T-helper 22 cell (primary cell): ENCODE results near the gene TRIM8.

Experiments used
- DNase-seq: peaks from one replicate; pipeline ENCODE4 v3.0.0-alpha.2; 2020; ENCODE audit warnings: low read depth

TRIM8 gene

DNA sequence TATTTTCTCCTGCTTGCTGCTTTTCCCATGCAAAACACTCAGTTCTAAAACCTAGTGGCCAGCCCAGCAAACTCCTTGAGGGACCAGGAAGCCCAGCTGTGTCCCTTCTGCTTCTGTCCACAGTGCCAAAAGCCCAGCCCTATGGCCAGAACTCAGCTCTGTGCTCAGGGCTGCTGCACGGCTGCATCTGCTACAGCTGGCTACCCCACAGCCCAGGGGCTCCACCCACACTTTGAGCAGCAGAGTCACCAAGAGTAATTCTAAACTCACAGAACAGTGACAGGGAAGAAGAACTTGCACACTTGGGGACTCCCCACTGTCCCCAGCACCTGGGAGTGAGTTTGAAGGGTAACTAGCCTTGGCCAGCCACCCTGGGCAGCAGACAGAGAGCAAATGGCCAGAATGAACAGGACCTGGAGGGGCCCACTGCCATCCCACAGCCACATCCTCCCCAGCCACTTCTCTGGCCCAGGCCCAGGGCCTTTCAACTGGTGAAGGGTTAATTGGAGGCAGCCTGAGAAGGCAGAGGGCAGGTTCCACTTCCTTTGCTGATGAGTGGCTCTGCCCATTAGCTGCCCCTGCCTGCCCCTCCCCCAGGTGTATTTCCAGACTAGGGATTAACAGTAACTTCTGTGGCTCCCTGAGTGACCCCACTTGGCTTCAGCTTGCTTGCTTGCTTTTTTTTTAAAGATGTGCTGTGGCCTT, 28.1 kb upstream of the TRIM8 start:
- no peak for DNase-seq

DNA sequence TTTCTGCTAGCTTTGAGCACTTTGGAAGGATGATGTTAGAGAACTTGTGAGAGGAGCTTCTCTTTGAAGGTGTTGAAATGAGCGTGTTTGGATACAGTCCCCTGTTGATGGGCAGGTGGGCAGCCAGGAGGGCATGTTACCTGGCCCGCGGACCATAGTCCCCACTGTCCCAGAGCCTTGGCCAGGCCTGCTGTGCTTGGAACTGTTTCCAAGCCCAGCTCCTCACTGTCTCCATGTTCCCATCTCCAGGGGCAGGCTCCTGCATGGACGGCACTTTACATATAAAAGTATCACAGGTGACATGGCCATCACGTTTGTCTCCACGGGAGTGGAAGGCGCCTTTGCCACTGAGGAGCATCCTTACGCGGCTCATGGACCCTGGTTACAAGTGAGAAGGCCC, 27.2 kb upstream of the TRIM8 start:
- DNase-seq: no peak

DNA sequence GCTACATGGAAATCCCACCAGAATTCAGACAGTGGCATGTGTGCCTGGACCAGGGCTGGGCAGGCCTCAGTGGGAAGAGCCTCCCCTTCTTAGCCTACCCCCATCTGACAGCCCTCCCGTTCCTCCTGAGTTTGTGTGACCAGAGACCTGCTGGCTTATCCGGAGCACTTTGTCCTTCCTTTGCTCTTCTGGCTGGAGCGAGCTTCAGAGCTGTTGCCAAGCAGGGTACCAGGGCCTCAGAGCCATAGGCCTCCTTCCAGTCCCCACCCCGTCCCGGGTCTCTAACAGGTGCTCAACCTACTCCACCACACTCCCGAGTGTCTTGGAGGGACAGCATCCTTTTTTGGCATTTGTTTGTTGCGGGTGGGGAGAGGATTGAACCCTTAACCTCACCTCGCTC, 26.5 kb upstream of the TRIM8 start:
- no peak for DNase-seq

DNA sequence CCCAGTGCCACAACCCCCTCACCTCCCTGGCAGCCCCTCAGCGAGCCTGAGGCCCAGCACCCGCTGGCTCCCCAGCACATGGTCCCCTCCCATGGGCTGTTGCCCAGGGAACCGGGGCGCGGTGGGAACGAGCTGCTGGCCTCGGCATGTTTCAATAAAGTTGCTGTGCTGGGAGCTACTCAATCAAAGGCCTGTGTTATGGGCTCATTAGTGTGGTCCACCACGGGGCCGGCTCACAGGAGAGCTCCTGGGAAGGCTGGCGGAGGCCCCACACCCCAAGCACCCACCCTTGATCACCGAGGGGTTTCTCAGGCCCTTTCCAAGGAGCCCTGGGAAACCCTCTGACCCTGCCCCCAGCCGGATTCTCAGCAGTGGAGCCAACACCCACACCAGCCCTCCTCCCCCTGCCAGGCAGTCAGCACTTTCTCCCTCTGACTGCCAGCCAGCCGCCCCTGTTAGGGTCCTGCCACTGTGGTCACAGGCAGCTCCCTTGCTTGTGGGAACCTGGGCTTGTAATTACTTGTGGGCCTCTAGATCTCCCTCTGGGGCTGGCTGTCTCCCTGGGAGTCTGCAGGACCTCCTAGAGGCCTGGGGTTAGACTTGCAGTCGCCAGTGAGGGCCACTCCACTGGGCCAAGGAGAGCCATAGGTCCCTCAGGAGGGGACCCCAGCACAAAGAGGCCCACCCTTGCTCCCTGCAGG, 24.8 kb upstream of the TRIM8 start:
- no peak for DNase-seq

DNA sequence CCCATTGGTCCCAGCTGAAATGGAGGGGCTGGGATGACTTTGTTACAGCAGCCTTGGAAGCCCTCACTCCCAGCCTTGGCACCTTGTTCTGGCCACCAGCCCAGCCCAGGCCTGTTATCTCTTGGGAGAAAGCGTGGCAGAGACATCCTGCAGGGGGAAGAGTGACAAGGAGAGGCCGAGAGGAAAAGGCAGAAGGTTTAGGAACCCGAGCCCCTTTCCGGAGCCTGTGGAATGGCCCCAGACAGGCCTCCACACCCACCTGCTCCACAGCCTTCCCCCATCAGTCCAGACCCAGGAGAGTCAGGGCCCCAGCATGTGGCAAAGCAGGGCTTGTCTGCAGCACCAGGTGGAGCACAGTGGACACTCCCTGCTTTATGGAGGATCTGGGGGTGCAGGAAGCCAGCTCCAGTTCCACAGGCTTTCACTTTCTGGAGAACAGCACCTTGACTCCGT, 24.1 kb upstream of the TRIM8 start:
- DNase-seq: no peak

DNA sequence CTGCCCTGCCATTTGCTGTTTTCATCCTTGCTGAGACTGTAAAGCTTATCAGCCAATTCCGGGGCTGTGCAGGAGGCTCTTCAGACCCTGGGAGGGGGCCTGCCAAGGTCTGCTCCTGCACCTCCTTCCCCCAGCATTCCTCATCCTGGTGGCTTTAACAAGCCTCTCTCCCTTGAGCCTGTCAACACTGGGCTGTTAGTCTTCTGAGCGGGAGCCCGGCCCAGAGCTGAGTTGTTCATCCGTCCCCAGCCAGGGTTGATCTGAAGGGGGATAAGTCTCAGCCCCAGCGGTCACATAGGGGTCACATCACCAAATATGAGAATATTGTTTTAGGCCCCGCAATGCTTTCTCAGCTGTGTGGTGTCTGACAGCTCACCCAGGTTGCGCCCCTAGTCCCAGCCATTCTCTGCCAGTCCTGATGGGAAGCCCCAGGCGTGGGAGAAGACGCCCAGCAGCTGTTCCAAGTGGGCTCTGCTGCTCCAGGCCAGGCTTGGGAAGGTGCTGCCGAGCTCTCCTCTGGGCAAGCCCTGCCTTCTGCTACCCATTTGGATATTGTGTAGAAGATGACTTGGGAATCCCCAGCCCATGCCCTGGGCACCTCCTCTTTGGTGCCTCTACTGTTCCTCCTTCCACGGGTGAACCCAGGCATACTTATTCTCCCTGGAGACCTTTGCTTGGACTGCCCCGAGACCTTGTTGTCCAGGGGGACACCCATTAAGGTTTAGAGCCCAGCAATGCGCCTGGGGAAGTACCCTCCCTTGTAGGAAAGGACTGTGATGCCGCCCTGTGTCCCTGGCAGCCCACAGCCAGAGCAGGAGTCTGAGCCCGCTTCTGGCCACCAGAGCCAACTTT, 23.5 kb upstream of the TRIM8 start:
- DNase-seq: no peak

DNA sequence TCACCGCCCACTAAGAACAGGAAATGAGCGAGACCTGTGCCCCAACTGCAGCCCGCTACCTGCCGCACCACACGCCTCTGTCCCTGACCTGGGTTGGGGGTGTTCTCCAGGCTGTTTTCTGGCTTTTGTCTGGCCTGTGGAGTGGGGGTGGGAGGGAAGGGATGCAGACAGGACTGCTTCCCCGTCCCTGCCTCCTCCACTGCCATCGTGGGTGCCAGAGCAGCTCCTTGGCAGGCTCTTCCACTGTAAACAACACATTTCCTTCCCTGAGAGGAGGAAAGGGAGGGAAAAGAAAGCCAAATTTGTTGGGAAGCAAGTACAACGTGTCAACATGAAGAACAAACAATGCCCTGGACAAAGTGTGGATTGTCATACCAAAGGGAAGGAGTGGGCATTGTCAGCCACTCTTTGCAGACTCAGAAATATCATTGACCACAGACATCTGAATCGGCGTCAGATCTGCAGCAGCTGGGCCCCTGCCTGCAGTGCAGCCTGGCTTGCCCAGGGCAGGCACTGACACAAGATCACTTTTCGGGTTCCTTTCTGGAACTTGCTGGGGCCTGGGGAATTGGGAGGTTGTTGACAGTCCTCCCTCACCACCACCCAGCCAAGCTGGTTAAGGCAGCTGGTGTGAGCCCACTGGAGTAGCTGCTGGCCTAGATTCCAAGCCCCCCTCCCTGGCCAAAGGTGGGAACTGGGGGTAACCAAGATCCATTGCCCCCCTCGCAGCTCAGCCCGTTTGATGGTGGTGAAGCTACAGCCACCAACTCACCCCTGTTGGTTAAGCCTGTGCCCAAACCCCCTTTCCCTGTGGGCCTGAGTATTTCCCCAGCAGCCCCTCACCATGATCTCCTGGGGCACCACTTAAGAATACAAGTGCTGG, 22.6 kb upstream of the TRIM8 start:
- no peak for DNase-seq

DNA sequence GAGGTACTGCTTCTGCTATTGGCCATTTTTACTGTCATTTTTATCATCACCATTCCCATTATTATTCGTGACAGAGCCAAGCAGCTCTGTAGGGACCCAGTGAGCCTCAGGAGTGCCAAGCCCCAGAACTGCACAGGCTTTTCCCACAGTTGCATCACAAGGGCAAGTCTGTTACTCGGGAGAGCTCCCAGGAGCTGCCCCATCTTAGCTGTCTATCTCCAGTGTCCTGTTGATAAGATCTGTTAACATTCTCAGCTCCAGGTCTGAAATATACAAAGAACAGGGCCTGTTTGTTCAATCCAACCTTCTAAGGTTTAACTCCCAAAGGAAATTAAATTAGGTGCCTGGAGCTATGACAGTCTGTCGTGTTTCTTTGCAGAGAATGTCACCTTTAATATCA, 20.2 kb upstream of the TRIM8 start:
- DNase-seq: no peak

DNA sequence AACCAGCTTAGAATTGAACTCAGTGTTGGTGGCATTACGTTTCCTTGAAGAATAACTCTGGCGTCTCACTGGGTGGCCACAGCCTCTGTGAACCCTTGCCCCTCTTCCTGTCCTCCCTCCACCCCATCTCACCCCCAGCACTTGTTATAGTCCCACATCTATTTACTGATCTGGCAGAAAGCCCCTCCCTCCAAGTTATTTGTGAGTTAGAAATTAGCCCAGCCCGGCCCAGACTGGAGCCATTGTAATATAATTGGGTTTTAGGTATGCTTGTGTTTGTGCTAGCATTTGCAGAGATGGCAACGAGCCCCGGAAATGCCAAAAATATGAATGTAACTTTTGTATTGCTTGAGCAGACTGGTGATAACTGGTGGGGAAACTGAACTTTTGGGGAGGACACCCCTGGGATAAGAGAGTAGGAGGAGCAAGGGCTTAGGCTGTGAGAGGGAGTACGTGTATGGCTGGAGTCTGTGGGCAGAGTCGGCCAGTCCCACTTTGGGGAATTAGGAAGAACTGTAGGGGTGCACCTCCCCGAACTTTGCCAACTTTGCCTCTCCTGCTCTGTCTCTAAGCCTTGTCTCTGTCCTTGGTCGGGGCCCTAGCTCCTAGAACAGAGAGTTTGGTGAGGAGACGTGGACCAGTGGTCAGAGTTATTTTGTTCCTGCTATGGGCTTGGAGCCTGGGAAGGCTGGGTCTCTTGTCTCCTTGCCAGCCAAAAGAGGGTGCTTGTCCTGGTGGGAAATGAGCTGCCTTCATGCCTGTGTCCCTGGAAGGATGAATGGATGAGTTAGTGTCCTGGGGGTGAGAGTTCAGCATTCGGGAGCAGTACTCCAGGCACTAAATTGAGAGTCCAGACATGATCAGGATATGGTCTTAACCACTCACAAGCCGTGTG, 19.3 kb upstream of the TRIM8 start:
- DNase-seq: no peak

DNA sequence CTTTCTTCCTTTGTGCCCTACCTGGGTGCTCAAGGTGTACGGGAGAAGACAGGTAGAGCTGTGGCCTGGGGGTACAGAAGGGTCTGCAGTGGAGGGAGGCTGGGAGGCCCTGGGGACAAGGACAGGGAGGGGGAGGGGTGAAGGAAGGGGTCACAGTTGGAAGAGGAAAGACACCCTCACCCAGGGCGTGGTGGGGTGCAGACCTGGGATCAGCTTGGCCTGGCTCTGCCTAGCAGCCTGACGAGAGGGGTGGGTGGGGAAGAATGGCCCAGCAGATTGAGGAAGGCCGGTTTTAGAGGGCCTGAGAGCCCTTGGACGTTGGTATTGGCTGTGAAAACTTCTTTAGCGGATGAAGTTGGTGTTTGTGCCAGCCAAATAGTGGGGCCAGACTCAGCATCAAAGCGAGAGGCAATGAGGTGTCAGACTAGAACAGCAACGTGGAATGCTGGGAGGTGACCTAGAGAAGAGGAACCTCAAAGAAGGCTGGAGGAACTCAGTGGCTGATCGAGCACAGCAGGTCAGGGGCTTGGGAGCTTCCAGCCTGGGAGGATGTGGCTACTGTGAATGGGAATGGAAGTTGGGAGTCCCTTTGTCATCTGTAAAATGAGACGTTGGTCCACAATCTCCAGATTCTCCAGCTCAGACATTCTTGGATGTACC, 18.1 kb upstream of the TRIM8 start:
- DNase-seq: no peak

DNA sequence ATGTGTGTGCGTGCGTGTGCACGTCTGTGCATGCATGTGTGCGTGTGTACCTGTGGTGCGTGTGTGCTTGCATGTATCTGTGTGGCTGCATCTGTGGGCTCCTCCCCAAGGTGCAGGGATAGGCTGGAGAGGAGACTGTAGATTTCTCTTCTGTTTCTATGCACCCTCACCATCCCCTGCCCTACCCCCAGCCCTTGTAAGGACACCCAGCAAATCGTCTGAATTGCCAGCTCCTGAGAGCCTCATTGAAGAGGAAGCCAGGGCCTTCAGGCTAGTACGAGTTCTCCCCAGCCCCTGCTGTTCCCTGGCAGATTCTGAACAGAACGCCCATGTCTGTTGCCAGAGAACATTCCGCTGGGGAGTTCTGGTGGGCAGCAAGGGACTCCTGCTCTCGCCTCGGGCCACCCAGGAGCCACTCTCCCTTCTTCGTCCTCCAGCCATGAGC, 17.0 kb upstream of the TRIM8 start:
- DNase-seq: no peak

DNA sequence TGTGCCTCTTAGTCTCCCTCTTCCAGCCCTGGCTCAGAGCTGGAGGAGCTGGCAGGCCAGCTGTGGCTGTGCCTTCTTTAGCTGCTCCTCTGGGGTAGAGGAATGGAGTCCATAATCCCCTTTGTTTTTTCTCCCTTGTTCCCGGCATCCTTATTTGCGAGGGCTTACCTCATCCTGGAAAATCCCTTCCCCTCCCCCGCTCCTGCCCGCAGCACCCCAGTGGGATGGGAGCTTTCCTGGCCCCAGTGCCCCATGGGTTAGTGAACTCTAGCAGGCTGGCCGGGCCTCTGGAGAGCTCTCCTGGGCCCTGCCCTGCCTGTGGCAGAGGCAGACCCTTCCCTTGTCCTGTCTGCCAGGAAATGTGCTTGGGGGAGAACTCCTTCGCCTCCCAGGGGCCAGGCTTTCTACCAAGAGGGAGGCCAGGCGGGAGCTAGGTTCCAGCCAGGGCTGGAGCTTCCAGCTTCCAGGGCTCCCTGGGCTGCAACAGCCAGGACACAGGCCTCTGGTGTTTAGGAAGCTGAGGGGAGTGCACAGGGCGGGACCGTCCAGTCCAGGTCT, 16.5 kb upstream of the TRIM8 start:
- no peak for DNase-seq

DNA sequence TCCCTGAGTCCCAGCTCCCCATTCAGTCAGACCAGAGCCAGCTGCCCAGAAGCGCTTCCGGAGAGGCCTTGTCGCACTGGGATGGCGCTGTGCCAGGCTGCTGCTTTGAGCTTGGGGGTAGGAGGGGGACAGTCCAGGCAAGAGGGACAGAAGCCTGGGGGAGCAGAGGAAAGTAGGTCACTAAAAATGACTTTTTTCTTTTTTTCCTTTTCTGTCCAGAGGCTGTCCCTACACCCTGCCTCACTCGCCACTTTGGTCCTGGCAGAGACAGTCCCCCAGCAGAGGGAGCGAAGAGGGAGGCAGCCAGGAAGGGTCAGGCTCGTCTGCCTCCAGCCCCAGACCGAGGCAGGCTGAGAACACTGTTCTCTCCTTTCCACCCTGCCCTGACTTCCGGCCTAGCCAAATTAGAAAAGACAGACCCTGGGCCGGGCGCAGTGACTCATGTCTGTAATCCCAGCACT, 15.8 kb upstream of the TRIM8 start:
- no peak for DNase-seq

DNA sequence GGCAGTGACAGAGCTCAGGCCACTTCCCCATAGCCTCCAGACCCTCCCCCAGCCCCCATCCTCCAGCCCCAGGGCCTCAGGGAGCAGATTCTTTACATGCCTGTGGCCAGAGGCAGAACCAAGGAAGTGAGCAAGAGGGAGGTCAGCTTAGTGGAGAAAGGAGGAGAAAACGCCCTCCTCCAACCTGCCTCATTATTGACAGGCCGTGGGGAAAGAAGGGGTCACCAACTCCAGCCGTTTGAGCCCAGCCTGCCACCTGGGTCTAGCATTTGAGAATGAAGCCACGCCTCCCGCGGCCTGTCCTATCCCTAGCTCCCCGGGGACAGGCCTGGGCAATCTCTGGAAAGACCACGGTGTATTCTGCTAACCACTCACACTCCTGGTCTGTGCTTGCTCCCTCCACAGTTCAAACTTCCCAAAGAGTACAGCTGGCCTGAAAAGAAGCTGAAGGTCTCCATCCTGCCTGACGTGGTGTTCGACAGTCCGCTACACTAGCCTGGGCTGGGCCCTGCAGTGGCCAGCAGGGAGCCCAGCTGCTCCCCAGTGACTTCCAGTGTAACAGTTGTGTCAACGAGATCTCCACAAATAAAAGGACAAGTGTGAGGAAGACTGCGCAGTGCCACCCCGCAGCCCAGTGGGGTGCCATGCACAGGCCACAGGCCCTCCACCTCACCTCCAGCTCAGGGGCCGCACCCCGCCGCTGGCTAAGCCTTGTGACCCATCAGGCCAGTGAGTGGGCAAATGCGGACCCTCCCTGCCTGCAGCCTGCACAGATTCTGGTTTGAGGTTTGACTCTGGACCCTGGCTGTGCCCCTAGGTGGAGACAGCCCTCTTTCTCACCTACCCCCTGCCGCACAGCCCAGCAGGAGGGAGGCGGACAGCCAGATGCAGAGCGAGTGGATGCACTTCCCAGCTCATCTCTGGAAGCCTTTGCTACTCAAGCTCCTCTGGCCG, 14.3 kb upstream of the TRIM8 start:
- DNase-seq: no peak

DNA sequence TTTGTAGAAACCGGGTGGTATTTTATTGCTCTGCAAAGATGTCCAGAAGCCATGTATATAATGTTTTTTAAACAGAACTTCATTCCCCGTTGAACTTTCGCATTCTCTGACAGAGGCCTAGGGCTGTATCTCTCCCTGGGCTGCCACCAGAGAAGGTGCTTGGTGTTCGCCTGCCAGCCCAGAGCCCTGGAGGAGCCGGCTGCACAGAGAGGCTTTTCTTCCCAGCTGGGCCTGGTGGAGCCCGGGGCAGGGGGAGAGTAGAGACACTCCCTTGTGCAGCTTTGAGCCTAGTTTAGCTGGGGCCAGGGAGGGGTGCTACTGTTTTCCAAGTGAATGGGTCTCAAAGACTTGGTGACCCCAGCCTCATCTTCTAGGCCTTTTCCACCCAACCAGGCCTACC, 13.6 kb upstream of the TRIM8 start:
- DNase-seq: no peak

DNA sequence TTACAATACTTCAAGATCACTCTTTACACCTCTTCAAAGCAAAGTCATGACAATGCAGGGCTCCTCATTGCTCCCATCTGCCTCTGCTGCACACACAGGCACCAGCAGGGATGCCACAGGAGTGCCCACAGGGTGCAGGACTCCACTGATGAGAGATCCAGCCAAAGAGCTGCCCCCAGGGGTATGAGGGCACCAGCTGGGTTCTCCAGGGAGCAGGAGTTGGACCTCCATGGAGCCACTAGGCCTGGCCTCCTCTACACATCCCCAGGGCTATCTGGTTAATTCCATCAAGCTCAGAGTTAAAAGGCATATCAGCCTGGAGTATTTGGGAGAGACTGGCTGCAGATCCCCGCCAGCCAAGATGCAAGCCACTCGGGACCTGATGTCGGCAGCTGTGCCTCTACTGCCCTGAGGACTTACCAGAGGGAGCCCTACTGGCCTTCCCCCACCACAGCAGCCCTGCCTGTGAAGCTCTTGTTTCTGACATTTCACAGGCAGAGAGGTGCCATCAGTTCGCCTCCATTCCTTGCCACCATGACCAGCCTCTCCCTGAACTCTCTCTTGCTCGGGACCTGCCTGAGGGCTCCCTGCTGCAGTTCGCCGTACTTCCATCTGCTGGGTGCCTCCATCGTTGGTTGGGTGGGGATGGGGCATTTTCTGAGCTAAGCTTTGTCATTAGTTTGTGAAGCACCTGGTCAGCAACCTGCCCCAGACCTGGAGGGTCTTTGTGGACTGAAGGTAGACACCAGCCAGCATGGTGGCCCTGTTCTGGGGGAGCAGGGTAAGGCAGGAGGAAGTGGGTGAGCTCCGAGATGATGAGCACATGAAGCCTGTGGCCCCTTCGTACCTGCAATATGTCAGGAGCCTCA, 12.5 kb upstream of the TRIM8 start:
- no peak for DNase-seq

DNA sequence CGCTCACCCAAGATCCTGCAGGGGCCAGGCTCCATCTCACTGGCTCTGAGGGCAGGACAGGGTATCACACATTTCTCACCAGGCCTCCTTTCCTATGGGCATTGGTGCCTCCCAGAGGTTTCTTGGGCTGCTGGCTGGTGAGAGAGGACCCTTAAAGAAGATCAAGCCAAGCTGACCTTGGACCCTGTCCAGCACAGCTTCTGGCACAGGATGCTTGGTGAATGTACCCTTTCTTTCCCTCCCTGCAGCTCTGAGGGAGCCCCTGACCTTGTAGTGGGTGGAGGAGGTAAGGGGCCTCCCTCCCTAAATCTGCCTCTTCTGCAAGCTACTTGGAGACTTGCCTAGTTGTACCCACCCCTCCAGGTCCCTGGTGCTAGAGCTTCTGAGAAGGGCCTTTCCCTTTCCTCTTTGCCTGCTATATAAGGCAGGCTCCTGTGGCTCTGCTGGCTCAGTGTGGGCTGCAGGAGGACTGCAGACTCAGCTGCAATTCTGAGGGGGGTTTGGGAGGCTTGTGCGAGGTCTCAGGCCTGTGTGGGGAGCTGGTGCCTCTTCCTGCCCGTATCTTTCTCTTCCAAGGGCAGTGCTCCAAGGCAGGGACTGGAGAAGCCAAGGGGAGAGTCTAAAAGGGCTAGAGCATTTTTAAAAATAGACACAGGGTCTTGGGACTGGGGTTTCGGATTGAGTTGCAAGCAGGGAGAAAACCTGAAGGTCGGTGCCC, 11.7 kb upstream of the TRIM8 start:
- DNase-seq: no peak
